OCI-LY3 (cell line): ENCODE results near the gene UBE2K.

Experiments
- EZH2phosphoT487 ChIP-seq: fragments of 200-600 bp; shearing (Covaris generic); IDR thresholded peaks from 2 replicates; pipeline ENCODE4 v1.6.1; 2018; ENCODE audit warnings: antibody characterized with exemption, mixed run types, low read depth
- TF ChIP-seq, protein P1 (sequence below): fragments of 200-600, 300-600 bp; sonication (generic); IDR thresholded peaks from 2 replicates; pipeline ENCODE4 v1.5.1; 2014; ENCODE audit warnings: antibody characterized with exemption, low read length, low read depth

DNA sequence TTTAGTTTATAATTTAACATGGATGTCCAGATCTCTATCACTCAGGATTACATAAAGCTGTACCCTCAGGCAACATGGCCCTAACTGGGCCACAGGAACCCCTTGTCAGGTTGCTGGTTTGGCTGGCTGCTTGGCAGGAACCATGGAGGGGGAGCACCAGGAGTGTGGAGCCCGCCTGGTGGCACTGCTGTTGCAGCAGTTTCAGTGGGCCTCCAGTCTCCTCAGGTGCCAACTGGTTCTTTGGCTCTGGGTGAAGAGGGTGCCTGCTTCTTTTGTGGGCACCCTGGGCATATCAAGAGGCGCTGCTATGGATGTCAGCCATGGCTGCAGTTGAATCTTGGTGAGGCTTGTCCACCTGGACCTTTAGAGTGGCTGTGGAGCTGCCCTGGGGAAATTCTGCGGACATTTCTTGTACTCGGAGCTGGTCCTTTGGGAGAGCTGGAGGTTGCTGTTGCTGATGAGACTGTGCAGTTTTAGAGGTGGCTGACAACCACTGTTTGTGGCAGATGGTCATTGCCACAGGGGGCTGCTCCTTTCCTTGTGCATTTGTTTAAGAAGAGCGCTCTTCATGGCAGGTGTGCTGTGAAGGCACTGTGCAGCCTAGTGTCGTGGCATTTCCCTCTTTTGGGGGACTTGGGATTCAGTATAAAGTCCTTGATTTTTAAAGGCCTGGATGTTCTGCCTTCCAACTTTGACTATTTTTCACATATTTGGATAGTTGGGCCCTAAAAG lies 48.9 kb upstream of the UBE2K start:
- TF ChIP-seq EZH2phosphoT487, result no peak
- TF ChIP-seq, protein P1, sequence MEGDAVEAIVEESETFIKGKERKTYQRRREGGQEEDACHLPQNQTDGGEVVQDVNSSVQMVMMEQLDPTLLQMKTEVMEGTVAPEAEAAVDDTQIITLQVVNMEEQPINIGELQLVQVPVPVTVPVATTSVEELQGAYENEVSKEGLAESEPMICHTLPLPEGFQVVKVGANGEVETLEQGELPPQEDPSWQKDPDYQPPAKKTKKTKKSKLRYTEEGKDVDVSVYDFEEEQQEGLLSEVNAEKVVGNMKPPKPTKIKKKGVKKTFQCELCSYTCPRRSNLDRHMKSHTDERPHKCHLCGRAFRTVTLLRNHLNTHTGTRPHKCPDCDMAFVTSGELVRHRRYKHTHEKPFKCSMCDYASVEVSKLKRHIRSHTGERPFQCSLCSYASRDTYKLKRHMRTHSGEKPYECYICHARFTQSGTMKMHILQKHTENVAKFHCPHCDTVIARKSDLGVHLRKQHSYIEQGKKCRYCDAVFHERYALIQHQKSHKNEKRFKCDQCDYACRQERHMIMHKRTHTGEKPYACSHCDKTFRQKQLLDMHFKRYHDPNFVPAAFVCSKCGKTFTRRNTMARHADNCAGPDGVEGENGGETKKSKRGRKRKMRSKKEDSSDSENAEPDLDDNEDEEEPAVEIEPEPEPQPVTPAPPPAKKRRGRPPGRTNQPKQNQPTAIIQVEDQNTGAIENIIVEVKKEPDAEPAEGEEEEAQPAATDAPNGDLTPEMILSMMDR, result no peak
